Activated naive CD4-positive, alpha-beta T cell treated with anti-CD3 and anti-CD28 coated beads for 36 hours (primary cell): Measurements from ENCODE around the gene DIS3L2. TPM values are rescaled to one million over a fixed set of nuclear protein-coding genes. Genes with fewer than 3 reads are reported as not detected.

ENCODE experiments used
- CTCF ChIA-PET: fragments of 350-600 bp; sonication (Branson Sonifier 250); formaldehyde crosslinking; loops from one replicate; lab custom pipeline; 2021; ENCODE audit warnings: antibody characterized with exemption; lab: Charles Lee
- DNase-seq: peaks from one replicate; pipeline ENCODE4 v3.0.0-alpha.2; 2020
- H3K27ac Mint-ChIP-seq: one replicate; pipeline ENCODE4 v1.8.0; 2021; ENCODE audit warnings: mild to moderate bottlenecking, mixed read lengths
- H3K27me3 Mint-ChIP-seq: one replicate; pipeline ENCODE4 v1.8.0; 2021; ENCODE audit warnings: low read depth, mixed read lengths
- H3K36me3 Mint-ChIP-seq: one replicate; pipeline ENCODE4 v1.8.0; 2021; ENCODE audit warnings: low read depth, mixed read lengths
- H3K4me1 Mint-ChIP-seq: one replicate; pipeline ENCODE4 v1.8.0; 2021; ENCODE audit warnings: low read depth, mixed read lengths
- H3K4me3 Mint-ChIP-seq: one replicate; pipeline ENCODE4 v1.8.0; 2021; ENCODE audit warnings: mild to moderate bottlenecking, moderate library complexity, mixed read lengths
- H3K9me3 Mint-ChIP-seq: one replicate; pipeline ENCODE4 v1.8.0; 2021; ENCODE audit warnings: mixed read lengths
- intact Hi-C: fragments of 100-400 bp; cut with micrococcal nuclease; formaldehyde crosslinking; loops from one replicate; pipeline ENCODE4 v1.15.1; 2023
- total RNA-seq, 2 experiments: library from RNA; stranded (reverse); gene quantifications; one replicate each; pipeline ENCODE4 v1.2.3, GENCODE V29; 2021

DIS3L2 gene
- total RNA-seq, 2 experiments from 2014 or later = 32.4 to 35.3 TPM

DNA sequence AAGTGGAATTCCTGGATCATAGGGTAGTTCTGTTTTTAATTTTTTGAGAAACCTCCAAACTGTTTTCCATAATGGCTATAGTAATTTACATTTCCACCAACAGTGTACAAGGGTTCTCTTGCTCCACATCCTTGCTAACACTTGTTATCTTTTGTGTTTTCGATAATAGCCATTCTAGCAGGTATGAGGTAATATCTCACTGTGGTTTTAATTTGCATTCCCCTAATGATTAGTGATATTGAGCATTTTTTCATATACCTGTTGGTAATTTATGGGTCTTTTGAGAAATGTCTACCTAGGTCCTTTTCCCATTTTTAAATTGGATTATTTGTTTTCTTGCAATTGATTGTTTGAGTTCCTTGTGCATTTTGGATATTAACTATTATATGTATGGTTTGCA, 39.6 kb downstream of the DIS3L2 start:
- Mint-ChIP-seq H3K27me3 (no peaks in the 10 kb centered on the region), H3K36me3 (no peaks in the 10 kb centered on the region), H3K4me1 (peaks cover 33% of the 10 kb centered on the region), H3K4me3 (no peak overlapping the region), H3K9me3 (no peaks in the 10 kb centered on the region), H3K27ac (no peak overlapping the region)
- DNase-seq = no peak
- intact Hi-C loops = no loop called here
- CTCF ChIA-PET = no interaction called here

DNA sequence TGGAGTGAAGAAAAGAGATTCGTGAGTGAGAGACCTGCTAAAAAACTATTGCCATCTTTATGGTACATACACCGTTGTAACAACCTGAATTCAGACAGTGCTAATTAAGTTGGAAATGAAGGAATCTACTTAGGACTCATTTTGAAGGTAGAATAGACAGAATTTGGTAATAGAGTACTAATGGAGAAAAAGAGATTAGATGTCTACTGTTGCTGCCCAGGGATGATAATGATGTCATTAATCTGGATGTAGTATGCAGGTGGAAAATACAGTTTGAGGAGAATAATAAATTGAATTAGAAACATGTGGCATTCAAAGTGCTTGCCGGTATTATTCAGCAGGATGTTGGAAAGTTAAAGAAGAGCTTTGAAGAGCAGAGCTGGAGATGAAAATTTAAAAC, 44.7 kb downstream of the DIS3L2 start:
- Mint-ChIP-seq H3K36me3 (peaks cover 6% of the 10 kb centered on the region), H3K9me3 (no peaks in the 10 kb centered on the region), H3K4me1 (peaks cover 25% of the 10 kb centered on the region), H3K27ac (no peak overlapping the region), H3K27me3 (no peaks in the 10 kb centered on the region), H3K4me3 (no peak overlapping the region)
- CTCF ChIA-PET = no interaction called here
- intact Hi-C loops = no loop called here
- no peak for DNase-seq

DNA sequence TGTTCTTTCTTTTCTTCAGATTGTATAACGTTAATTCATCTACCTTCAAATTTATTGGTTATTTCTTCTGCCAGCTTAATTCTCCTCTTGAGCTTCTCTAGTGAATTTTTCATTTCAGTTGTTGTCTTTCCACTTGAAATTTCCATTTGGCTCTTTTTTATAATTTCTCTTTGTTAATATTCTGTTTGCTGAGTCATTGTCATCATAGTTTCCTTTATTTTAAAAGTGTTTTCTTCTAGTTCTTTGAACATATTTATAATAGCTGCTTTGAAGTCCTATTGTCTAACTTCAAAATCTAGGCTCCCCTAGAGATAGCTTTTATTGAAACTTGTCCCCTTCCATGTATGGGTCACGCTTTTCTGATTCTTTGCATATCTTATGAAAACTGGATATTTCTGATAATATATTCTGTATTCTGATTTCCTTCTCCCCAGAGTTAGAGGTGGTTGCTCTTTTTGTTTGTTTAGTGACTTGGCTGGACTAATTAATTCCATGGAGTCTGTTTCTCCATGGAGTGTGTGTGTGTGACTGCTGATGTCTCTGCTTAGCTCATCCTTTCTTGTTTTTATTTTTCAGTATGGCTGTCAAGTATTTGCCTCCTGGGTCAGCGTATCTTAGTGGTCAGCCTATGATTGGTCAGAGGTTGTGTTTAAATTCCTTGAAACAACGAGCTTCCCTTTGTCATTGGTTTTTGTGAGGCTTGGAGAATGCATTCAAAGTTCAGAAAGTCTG, 47.6 kb downstream of the DIS3L2 start:
- Mint-ChIP-seq H3K27ac (no peak overlapping the region), H3K4me1 (peaks cover 11% of the 10 kb centered on the region), H3K4me3 (no peak overlapping the region), H3K9me3 (no peaks in the 10 kb centered on the region), H3K36me3 (peaks cover 6% of the 10 kb centered on the region), H3K27me3 (no peaks in the 10 kb centered on the region)
- no peak for DNase-seq
- CTCF ChIA-PET = interaction anchor here (0.5 kb wide), 1 partner anchor 204 kb away, joined by 3 read pairs; no protein-coding TSS in a partner anchor
- intact Hi-C loops = no loop called here

DNA sequence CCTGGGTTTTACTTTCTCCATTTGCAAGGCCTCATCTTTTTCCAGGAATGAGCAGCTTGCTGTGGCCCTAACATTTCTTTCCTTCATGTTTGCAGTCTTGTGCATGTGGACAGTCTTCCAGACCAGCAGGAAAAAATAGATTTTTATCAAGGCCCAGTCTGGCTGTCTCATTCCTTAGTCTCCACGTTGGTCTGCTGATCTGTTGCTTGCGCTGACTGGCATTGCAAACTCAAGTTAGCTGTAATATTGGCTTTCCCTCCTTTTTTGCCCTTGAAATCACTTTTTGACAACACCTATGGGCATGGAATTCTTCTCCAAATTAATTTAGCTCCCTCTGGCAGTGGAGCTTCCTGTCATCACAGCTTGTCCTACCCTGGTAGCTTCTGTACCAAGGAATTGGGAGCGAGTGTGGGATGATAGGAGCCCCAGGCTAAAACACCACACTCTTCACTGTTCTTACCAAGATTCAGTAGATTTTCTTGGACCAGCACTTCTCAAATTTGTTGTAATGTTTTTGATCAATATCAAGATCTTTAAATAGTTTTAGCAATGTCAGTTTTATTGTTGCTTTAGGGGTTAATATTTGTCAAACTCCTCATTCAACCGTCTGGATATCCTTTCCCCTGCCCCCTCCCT, 48.2 kb downstream of the DIS3L2 start:
- no peaks in the 10 kb centered on the region for H3K27me3 Mint-ChIP-seq
- no peak overlapping the region for H3K27ac Mint-ChIP-seq
- peaks cover 15% of the 10 kb centered on the region for H3K4me1 Mint-ChIP-seq
- H3K9me3 Mint-ChIP-seq = no peaks in the 10 kb centered on the region
- H3K4me3 Mint-ChIP-seq = no peak overlapping the region
- peaks cover 10% of the 10 kb centered on the region for H3K36me3 Mint-ChIP-seq
- CTCF ChIA-PET = interaction anchor here (0.5 kb wide), 1 partner anchor 204 kb away, joined by 3 read pairs; no protein-coding TSS in a partner anchor
- intact Hi-C loops = no loop called here
- no peak for DNase-seq

GRCh38 chr2:232013701-232014353, 52.3 kb downstream of the DIS3L2 start:
- Mint-ChIP-seq H3K27me3 (no peaks in the 10 kb centered on the region), H3K36me3 (peaks cover 19% of the 10 kb centered on the region), H3K4me1 (peaks cover 18% of the 10 kb centered on the region), H3K9me3 (no peaks in the 10 kb centered on the region), H3K4me3 (no peak overlapping the region), H3K27ac (no peak overlapping the region)
- intact Hi-C loops = no loop called here
- DNase-seq = no peak
- CTCF ChIA-PET = interaction anchor here (2.1 kb wide), 1 partner anchor 11 kb away, joined by 7 read pairs; no protein-coding TSS in a partner anchor

DNA sequence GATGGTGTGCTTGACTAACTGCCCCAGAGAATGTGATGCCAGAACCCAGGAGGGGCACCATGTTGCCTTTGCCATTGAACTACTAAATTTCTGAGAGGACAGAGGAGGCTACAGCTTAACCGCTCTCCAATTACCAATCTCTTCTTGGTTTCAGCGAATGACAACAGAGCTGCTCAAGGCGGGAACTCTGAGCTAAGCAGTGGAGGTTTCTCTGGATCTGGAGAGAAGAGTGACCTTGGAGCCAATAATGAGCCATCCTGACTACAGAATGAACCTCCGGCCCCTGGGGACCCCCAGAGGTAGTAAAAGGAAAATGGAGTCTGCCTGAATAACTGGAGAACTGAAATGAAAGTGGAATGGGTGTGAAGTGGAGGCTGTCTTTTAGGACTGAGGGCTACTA, 53.2 kb downstream of the DIS3L2 start:
- peaks cover 19% of the 10 kb centered on the region for H3K36me3 Mint-ChIP-seq
- H3K27ac Mint-ChIP-seq = no peak overlapping the region
- H3K4me1 Mint-ChIP-seq = peaks cover 14% of the 10 kb centered on the region
- intact Hi-C loops = no loop called here
- H3K27me3 Mint-ChIP-seq = no peaks in the 10 kb centered on the region
- CTCF ChIA-PET = interaction anchor here (2.1 kb wide), 1 partner anchor 10 kb away, joined by 7 read pairs; no protein-coding TSS in a partner anchor
- no peak for DNase-seq
- H3K4me3 Mint-ChIP-seq = no peak overlapping the region
- H3K9me3 Mint-ChIP-seq = no peaks in the 10 kb centered on the region

- no peaks in the 10 kb centered on the region for H3K9me3 Mint-ChIP-seq
- no peaks in the 10 kb centered on the region for H3K27me3 Mint-ChIP-seq
- CTCF ChIA-PET = no interaction called here
- DNase-seq = no peak
- no peak overlapping the region for H3K27ac Mint-ChIP-seq
- H3K4me3 Mint-ChIP-seq = no peak overlapping the region
- intact Hi-C loops = no loop called here
- peaks cover 23% of the 10 kb centered on the region for H3K36me3 Mint-ChIP-seq
- H3K4me1 Mint-ChIP-seq = peaks cover 14% of the 10 kb centered on the region
Observed at GRCh38 chr2:232018181-232018580, 56.7 kb downstream of the DIS3L2 start.

GRCh38 chr2:232022718-232023117, 61.2 kb downstream of the DIS3L2 start:
- Mint-ChIP-seq H3K4me1 (peaks cover 16% of the 10 kb centered on the region), H3K27ac (no peak overlapping the region), H3K9me3 (no peaks in the 10 kb centered on the region), H3K36me3 (peaks cover 22% of the 10 kb centered on the region), H3K4me3 (no peak overlapping the region), H3K27me3 (no peaks in the 10 kb centered on the region)
- intact Hi-C loops = no loop called here
- no peak for DNase-seq
- CTCF ChIA-PET = no interaction called here

DNA sequence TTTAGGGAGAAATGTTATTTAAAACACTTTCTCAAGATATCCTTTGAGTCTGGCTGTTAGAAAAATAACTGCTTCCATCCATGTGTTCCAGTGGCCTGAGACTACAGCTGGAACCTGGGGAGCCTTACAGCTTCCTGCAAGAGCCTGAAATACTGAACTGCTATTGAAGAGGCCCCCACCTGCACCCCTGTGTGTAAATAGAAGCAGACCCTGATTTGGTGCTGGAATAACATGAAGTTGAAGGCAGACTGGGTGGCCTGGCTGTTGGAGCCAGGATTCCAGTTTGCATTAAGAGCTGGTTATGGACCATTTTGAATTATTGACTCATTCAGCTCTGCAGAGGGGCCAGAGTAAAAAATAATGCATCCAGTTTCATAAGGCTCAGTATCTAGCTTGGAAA, 61.9 kb downstream of the DIS3L2 start:
- H3K36me3 Mint-ChIP-seq = peaks cover 25% of the 10 kb centered on the region
- CTCF ChIA-PET = interaction anchor here (0.7 to 1.2 kb wide), 2 partner anchors 15 to 104 kb away, joined by 3 read pairs; no protein-coding TSS in a partner anchor

GRCh38 chr2:232024457-232024856, 62.9 kb downstream of the DIS3L2 start:
- DNase-seq = no peak
- Mint-ChIP-seq H3K4me1 (peaks cover 30% of the 10 kb centered on the region), H3K9me3 (no peaks in the 10 kb centered on the region), H3K36me3 (peaks cover 29% of the 10 kb centered on the region), H3K27me3 (no peaks in the 10 kb centered on the region), H3K4me3 (no peak overlapping the region), H3K27ac (no peak overlapping the region)
- CTCF ChIA-PET = interaction anchor here (1.2 to 1.7 kb wide), 2 partner anchors 10 to 14 kb away, joined by 3 to 7 read pairs; no protein-coding TSS in a partner anchor
- intact Hi-C loops = no loop called here

More for the DNA sequence above, 61.9 kb downstream of the DIS3L2 start:
- no peak for DNase-seq
- no peak overlapping the region for H3K27ac Mint-ChIP-seq
- intact Hi-C loops = no loop called here
- no peaks in the 10 kb centered on the region for H3K27me3 Mint-ChIP-seq
- no peak overlapping the region for H3K4me3 Mint-ChIP-seq
- H3K9me3 Mint-ChIP-seq = no peaks in the 10 kb centered on the region
- peaks cover 23% of the 10 kb centered on the region for H3K4me1 Mint-ChIP-seq

DNA sequence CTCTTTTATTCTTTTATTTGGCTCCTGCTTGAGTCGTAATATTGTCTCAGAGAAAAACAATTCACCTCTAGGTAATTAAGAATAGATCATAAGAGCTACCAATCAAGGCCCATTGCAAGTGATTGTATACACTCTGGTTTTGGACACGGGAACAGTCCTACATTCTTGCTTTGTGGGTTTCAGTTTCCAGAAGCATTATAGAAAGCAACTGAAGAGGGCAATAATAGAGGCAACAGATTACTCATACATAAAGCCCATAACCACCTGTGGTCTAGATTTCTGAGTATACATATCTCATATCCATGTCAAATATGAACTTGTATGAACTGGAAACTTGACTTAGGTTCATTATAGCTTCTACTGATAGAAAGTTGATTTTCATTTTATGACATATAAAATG, 65.4 kb downstream of the DIS3L2 start:
- H3K9me3 Mint-ChIP-seq = peaks cover 2% of the 10 kb centered on the region
- peaks cover 30% of the 10 kb centered on the region for H3K4me1 Mint-ChIP-seq
- CTCF ChIA-PET = interaction anchor here (1.0 to 1.3 kb wide), 3 partner anchors 112 to 266 kb away, joined by 3 read pairs; no protein-coding TSS in a partner anchor
- H3K27me3 Mint-ChIP-seq = no peaks in the 10 kb centered on the region
- peak overlapping the region; percentile 74 for H3K27ac Mint-ChIP-seq
- DNase-seq = peak; percentile 9
- peaks cover 50% of the 10 kb centered on the region for H3K36me3 Mint-ChIP-seq
- intact Hi-C loops = loop anchor here (1.0 to 2.0 kb wide), 8 partner anchors 16 to 288 kb away; partner anchors contain the start of gene DIS3L2
- H3K4me3 Mint-ChIP-seq = no peak overlapping the region

GRCh38 chr2:232027530-232027929, 66.0 kb downstream of the DIS3L2 start:
- no peaks in the 10 kb centered on the region for H3K27me3 Mint-ChIP-seq
- H3K9me3 Mint-ChIP-seq = peaks cover 2% of the 10 kb centered on the region
- intact Hi-C loops = loop anchor here (1.0 to 2.0 kb wide), 8 partner anchors 15 to 288 kb away; partner anchors contain the start of gene DIS3L2
- no peak overlapping the region for H3K4me3 Mint-ChIP-seq
- peak overlapping the region; percentile 74 for H3K27ac Mint-ChIP-seq
- DNase-seq = no peak
- H3K4me1 Mint-ChIP-seq = peaks cover 30% of the 10 kb centered on the region
- peaks cover 56% of the 10 kb centered on the region for H3K36me3 Mint-ChIP-seq
- CTCF ChIA-PET = interaction anchor here (1.0 to 1.3 kb wide), 3 partner anchors 30 to 265 kb away, joined by 3 to 5 read pairs (median 3); no protein-coding TSS in a partner anchor
